GM21737 (cell line): ENCODE data around the gene FFAR2.
"Not testable (repeated sequence)": the region's sequence is repeated elsewhere in the genome, so short reads cannot be mapped to it uniquely, and the experiment has no call there.

Experiments
- ATAC-seq: cut with Tn5 transposase; IDR thresholded peaks from one replicate; pipeline ENCODE4 v1.9.1; 2021; ENCODE audit warnings: mild to moderate bottlenecking, moderate library complexity; ENCODE audit not compliant: unreplicated experiment

Gene FFAR2

DNA sequence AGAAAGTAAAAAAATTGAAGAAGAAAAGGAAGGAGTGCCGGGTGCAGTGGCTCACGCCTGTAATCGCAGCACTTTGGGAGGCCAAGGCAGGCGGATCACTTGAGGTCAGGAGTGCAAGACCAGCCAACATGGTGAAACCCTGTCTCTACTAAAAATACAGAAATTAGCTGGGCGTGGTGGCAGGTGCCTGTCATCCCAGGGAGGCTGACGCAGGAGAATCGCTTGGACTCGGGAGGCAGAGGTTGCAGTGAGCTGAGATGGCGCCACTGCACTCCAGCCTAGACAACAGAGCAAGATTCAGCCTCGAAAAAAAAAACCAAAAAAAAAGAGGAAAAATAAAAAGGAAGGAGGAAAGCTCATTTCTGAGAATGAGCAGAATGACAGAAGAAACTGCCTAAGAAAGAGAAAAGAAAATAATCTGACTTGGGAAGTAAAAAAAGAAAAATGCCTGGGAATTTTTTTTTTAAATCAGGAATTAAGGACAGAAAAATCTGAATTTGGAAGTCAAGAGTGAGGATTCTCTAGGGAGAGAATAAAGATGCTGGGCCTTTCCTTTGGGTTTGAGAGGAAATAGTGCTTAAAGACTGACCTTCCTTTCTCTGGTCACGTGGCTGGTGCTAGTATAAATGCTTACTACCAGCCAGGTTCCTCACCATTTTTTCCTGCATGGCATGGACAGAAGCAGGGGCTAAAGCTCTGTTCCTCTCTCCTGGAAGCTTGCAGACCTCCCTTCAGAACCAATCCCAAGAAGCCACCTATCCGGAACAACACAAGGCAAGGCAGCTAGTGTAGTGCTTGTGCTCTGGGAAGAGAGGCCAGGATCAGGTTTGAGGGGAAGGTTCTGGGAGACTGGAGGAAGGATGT lies at the start of gene FFAR2:
Gene FFAR2 (plus strand): TSS at position 652 of the 864 bp plus-strand sequence. CDS start 1,458 bp downstream, outside the sequence.
- ATAC-seq, result no peak

DNA sequence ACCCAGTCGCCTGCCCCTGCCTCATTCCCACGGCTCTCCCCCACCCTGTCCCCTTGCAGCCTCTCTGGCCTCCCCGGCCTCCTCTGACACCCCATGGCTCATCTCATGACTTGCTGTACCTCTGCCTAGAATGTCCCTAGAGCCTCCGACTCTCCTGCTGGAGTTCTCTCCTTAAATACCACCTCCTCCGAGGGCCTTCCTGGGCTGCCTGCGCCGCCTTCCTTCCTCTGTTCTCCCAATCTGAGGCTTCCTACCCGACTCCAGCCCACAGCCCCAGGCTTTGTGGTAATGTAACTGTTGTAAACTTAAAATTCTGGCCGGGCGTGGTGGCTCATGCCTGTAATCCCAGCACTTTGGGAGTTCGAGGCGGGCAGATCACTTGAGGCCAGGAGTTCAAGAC lies 49.5 kb upstream of the FFAR2 start:
- ATAC-seq, result no peak

- ATAC-seq, result no peak
Measured at GRCh38 chr19:35399231-35399630, 48.8 kb upstream of the FFAR2 start.

DNA sequence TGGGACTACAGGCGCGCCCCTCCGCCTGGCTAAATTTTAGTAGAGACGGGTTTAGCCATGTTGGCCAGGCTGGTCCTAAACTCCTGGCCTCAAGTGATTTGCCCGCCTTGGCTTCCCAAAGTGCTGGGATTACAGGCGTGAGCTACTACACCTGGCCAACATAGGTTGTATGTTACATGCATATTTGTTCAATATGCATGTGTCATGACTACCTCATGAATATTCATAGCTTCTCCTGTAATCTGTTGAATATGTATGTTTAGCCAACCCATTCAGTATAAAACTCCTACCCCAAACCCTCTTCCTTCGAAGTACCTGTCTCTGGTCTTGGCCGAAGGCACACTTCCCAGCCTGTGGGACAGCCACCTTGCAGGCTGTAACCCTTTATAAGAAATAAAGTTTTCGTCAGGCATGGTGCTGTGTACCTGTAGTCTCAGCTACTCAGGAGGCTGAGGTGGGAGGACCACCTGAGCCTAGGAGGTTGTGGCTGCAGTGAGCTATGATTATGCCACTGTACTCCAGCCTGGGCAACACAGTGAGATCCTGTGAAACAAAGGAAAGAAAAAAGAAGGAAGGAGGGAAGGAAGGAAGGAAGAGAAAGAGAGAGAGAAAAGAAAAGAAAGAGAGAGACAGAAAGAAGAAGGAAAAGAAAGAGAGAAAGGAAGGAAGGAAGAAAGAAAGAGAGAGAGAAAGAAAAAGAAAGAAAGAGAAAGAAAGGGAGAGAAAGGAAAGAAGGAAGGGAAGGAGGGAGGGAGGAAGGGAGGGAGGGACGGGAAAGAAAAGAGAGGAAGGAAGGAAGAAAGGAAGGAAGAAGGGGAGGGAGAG lies 47.9 kb upstream of the FFAR2 start:
- no peak for ATAC-seq

GRCh38 chr19:35400773-35401100 lies 47.3 kb upstream of the FFAR2 start:
- ATAC-seq, result no peak

GRCh38 chr19:35401416-35401815 lies 46.6 kb upstream of the FFAR2 start:
- ATAC-seq, result not testable (repeated sequence)

GRCh38 chr19:35403116-35403760 lies 44.8 kb upstream of the FFAR2 start:
- ATAC-seq, result no peak

GRCh38 chr19:35404879-35405622 lies 43.0 kb upstream of the FFAR2 start:
- ATAC-seq, result no peak

DNA sequence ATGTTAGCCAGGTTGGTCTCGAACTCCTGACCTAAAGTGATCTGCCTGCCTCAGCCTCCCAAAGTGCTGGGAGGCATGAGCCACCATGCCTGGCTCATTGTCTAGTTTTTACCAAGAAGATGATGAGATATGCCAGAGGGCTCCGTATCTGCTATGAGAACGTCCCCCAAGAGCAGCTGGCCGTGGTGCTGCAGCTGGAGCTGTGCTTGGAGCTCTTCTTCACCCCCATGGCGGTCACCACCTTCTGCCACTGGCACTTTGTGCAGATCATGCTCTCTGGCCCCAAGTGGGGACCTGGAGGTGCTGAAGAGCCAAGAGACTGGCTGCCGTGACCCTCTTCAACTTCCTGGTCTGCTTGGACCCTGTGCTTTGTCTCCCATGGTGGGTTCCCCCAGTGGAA lies 40.4 kb upstream of the FFAR2 start:
- ATAC-seq, result no peak

DNA sequence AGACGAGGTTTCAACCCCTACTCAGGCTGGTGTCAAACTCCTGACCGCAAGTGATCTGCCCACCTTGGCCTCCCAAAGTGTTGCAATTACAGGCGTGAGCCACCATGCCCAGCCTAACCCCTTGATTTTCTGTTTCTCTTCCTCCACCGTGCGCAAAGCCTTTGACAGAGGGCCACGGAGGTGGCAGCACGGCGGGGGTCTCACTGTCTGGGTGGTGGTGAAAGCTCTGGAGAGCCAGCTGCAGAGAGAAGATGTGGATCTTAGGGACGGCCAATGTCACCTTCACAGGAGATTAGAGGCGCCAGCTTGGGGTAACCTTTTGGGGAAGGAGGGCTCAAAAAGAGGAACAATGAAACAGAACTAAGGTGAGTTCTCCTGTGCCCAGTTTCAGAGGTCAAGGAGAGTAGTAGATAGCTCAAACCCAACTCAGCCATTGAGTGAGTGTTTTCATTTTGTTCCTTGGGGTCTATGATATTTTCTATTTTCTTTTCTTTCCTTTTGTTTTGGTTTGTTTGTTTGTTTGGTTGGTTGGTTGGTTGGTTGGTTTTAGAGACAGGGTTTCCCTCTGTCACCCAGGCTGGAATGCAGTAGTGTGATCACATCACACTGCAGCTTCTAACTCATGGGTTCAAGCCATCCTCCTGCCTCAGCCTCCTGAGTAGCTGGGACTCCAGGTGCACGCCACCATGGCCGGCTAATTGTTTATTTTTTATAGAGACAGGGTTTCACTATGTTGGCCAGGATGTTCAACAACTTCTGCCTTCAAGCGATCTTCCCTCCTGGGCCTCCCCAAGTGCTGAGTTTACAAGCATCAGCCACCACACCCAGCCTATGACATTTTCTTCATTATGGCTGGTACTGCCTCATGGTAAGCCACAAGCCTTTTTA lies 39.5 kb upstream of the FFAR2 start:
- ATAC-seq, result peak; percentile 66

DNA sequence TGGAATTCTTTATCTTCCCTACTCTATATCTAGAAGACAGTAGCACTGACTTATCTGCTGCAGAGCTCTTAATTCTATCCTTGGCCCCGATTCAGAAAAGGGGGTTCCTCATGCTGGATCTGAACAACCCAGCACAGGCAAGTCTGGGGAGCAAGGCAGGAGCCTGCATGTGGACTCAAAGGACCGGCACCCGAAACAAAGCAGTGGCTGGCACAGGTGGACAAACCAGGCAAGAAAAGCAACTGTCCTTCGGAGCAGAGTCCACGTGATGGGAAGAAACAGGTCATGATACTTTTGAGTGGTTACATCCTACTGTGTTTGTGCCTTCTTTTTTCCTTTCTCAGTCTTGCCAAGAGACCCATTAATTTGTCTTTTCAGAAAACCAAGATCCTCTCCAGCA lies 38.9 kb upstream of the FFAR2 start:
- ATAC-seq, result no peak

DNA sequence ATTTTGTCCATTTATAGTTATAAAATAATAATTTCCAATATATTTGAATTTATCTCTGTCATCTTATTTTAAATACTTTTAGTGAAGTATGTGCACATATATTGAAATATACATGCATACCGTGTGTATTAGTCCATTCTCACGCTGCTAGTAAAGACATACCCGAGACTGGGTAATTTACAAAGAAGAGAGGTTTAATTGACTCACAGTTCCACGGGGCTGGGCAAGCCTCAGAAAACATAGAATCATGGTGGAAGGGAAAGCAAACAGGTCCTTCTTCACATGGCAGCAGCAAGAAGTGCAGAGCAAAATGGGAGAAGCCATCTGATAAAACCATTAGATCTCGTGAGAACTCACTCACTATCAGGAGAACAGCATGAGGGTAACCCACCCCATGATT lies 37.6 kb upstream of the FFAR2 start:
- ATAC-seq, result no peak

- no peak for ATAC-seq
Measured at GRCh38 chr19:35414442-35414841, 33.6 kb upstream of the FFAR2 start.

- no peak for ATAC-seq
Measured at GRCh38 chr19:35416331-35416730, 31.7 kb upstream of the FFAR2 start.

DNA sequence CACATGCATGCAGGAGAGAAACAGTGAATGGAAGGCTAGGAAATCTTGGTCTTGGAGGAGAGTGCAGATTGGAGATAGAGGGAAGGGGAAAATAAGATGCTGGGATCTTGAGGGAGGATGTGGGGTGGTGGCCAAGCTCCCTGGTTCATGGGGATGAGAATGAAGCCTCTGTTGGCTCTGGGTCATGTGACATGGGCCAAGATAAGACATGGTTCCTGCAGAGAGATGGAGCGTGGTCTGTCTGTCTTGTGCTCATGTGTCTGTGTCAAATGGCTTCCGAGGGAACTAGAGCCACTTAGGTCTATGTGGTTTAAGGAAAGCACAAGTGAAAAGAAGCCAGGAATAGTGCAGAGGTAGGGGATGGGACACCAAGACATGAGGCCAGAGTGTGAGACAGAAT lies 30.8 kb upstream of the FFAR2 start:
- no peak for ATAC-seq

DNA sequence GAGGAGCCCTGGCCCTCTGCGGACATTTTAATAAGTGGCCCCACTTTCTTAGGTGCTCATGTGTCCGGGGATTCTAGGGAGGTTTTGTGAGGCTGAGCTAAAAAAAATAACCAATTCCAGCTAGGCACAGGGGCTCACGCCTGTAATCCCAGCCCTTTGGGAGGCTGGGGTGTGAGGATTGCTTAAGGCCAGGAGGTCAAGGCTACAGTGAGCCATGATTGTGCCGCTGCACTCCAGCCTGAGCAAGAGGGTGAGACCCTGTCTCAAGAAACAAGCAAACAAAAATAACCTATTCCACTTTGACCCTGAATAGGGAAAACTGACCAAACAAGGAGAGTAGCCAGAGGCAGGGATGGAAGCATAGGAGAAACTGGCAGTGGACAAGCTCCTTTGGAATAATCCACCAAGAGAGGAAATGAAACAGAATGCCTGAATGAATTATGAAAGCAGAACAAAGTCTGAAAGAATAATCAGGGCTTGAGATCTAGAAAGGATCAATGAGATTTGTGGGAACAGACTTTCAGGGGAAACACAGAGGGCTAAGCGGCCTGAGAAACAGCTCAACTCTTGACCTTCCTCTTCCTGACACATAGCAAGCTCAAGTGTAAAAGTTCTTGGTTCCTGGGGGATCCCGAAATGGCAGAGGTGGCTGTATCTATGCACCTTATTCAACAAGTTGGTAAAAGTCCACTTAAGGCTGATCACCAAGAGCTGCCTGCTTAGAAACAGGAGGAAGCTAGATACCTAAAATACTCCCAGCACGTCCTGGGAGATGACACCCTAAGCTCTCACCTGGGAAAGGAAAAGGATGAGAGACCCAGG lies 30.1 kb upstream of the FFAR2 start:
- no peak for ATAC-seq

GRCh38 chr19:35419046-35419445 lies 29.0 kb upstream of the FFAR2 start:
- ATAC-seq, result no peak

GRCh38 chr19:35419805-35420204 lies 28.3 kb upstream of the FFAR2 start:
- ATAC-seq, result no peak

- ATAC-seq, result no peak
Measured at GRCh38 chr19:35421362-35421761, 26.7 kb upstream of the FFAR2 start.
